ENCODE data around the gene RPS28. TPM values are rescaled to one million over a fixed set of nuclear protein-coding genes. Genes with fewer than 3 reads are reported as not detected.
A peak's percentile ranks its signal among the peaks of the same experiment; 100 is the strongest.
"Not testable (repeated sequence)": the region's sequence is repeated elsewhere in the genome, so short reads cannot be mapped to it uniquely, and the experiment has no call there.

Gene RPS28
- total RNA-seq, 1 donor from 2014 or later: 1,715 TPM

DNA sequence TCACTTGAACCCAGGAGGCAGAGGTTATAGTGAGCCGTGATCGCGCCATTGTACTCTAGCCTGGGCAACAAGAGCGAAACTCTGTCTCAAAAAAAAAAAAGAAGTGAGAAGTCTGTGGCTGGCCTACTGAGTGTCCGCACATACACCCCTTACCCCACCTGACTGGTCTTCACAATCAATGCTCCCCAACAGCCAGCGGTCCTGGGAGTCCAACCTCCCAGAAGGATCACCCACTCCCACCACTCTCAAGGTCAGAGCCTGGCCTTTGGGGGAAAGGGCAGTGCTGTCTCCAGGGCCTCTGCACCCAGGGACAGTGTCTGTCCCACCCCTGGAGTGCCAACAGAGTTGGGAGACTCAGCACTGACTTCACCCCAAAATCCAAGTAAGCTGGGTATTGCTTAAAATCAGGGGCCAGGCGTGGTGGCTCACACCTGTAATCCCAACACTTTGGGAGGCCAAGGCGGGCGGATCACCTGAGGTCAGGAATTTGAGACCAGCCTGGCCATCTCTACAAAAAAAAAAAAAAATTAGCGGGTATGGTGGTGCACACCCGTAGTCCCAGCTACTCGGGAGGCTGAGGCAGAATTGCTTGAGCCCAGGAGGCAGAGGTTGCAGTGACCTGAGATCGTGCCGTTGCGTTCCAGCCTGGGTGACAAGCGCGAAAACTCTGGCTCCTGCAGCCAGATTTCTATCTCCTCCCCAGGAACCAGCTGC lies 10.8 kb upstream of the RPS28 start:
- Mint-ChIP-seq H3K4me1 (ENCODE audit: unreplicated experiment) (peaks cover 13% of the 10 kb centered on the region), H3K27ac (no peak overlapping the region), H3K36me3 (peaks cover 3% of the 10 kb centered on the region), H3K27me3 (peaks cover 3% of the 10 kb centered on the region), H3K9me3 (no peaks in the 10 kb centered on the region), H3K4me3 (no peak overlapping the region)
- DNase-seq (ENCODE audit: extremely low spot score, unreplicated experiment): no peak
- TF ChIP-seq, protein P1, sequence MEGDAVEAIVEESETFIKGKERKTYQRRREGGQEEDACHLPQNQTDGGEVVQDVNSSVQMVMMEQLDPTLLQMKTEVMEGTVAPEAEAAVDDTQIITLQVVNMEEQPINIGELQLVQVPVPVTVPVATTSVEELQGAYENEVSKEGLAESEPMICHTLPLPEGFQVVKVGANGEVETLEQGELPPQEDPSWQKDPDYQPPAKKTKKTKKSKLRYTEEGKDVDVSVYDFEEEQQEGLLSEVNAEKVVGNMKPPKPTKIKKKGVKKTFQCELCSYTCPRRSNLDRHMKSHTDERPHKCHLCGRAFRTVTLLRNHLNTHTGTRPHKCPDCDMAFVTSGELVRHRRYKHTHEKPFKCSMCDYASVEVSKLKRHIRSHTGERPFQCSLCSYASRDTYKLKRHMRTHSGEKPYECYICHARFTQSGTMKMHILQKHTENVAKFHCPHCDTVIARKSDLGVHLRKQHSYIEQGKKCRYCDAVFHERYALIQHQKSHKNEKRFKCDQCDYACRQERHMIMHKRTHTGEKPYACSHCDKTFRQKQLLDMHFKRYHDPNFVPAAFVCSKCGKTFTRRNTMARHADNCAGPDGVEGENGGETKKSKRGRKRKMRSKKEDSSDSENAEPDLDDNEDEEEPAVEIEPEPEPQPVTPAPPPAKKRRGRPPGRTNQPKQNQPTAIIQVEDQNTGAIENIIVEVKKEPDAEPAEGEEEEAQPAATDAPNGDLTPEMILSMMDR (conservative IDR thresholded peaks at IDR 0.05): no peak

DNA sequence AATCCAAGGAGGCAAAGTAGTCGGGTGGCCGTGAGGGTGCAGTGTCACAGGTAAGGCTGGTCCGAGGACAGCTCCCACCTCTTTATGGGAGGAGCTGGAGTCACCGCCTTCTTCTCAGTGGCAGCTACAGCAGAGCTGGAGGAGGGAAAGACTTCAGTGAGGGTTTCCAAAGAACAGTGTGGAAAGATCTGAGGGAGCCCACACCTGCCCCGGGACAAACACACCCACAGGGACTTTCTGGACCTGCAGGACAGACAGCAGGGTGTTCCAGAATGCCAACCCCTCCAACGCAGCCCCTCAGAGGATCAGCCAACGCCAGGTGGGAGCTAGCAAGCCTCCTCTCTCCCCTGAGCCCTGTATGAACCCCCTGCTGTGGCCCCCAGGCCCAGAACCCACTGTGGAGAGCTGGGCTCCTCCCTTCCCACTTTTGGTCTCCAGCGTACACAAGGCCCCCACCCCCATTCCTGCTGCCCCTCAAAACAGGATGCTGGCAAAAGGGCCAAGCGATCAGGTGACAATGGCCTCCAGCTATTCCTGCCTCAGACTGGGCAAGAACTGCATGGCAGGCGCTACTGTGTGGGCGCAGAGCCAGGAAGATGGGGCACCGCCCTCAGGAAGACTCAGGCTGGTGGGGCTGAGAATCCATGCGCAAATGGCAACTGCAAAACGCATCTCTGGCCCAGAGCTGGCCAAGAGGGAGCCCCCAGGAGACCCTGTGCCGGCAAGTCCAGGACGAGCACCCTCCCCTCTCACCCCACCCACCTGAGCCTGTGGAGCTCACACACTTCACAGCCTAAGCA lies 9.6 kb upstream of the RPS28 start:
- TF ChIP-seq, protein P1 (conservative IDR thresholded peaks at IDR 0.05): no peak

DNA sequence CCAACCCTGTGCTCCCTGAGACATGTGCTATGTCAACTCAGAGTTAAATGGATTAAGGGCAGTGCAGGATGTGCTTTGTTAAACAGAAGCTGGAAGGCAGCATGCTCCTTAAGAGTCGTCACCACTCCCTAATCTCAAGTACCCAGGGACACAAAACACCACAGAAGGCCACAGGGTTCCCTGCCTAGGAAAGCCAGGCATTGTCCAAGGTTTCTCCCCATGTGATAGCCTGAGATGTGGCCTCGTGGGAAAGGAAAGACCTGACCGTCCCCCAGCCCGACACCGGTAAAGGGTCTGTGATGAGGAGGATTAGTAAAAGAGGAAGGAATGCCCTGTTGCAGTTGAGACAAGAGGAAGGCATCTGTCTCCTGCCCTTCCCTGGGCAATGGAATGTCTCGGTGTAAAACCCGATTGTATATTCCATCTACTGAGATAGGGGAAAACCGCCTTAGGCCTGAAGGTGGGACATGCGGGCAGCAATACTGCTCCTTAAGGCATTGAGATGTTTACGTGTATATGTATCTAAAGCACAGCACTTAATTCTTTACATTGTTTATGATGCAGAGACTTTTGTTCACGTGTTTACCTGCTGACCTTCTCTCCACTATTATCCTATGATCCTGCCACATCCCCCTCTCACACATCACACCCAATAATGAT lies 6.2 kb upstream of the RPS28 start:
- not testable (repeated sequence) for H3K4me1 Mint-ChIP-seq (ENCODE audit: unreplicated experiment); H3K36me3 Mint-ChIP-seq; DNase-seq (ENCODE audit: extremely low spot score, unreplicated experiment); H3K9me3 Mint-ChIP-seq; H3K27ac Mint-ChIP-seq; H3K27me3 Mint-ChIP-seq; H3K4me3 Mint-ChIP-seq

More for the DNA sequence above, 9.6 kb upstream of the RPS28 start:
- Mint-ChIP-seq H3K4me3 (no peak overlapping the region), H3K9me3 (no peaks in the 10 kb centered on the region), H3K4me1 (ENCODE audit: unreplicated experiment) (peaks cover 13% of the 10 kb centered on the region), H3K27ac (no peak overlapping the region), H3K36me3 (peaks cover 3% of the 10 kb centered on the region), H3K27me3 (peaks cover 3% of the 10 kb centered on the region)
- DNase-seq (ENCODE audit: extremely low spot score, unreplicated experiment): no peak

DNA sequence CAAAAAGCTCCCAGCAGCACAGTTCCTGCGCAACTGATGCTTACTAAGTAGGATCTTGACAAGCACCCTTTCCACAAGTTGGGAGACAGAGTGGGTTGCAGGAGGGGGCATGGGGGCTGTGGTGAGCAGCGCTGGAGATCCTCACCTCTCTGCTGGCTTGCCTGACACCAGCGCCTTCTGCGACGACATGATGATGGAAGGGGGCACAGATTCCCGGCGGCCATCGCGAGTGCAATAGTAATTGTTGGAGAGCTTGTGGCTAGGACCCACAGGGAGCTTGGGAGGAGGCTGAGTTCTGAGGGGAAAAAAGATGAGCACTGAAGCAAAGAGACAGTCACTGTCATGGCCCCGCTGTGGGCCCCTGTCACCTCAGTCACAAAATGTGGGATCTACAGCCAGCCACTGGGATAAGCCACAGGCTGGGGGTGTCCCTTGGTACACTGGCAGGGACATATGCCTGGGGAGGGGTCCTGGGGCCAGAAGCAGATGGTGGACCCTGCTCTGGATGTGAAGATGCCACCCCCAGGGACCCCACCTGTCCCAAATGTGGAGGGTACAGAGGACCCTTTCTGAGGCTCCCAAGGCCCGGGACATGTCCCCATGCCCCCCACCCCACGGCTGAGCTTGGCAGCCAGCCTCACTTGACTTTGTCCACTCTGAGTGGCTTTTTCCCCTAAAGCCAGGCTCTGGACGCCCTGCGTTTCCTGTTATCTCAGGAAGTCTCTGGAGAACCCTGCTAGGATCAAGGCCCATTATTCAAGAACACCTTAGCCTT lies 4.8 kb upstream of the RPS28 start:
- H3K4me1 Mint-ChIP-seq (ENCODE audit: unreplicated experiment): peaks cover 9% of the 10 kb centered on the region
- H3K4me3 Mint-ChIP-seq: no peak overlapping the region
- H3K36me3 Mint-ChIP-seq: no peaks in the 10 kb centered on the region
- H3K9me3 Mint-ChIP-seq: no peaks in the 10 kb centered on the region
- H3K27me3 Mint-ChIP-seq: no peaks in the 10 kb centered on the region
- no peak for DNase-seq (ENCODE audit: extremely low spot score, unreplicated experiment)
- no peak overlapping the region for H3K27ac Mint-ChIP-seq
- TF ChIP-seq, protein P1 (conservative IDR thresholded peaks at IDR 0.05): no peak

DNA sequence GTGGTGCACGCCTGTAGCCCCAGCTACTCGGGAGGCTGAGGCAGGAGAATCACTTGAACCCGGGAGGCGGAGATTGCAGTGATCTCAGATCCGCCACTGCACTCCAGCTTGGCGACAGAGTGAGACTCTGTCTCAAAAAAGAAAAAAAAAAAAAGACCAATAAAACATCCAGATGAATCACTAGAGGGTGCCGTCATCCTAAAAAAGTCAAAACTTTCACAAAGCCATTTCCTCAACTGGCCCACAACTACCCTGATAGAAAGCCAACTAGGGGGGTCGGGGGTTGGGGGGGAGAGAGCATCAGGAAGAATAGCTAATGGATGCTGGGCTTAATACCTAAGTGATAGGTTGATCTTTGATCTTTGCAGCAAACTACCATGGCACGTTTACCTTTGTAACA lies 2.5 kb upstream of the RPS28 start:
- not testable (repeated sequence) for H3K36me3 Mint-ChIP-seq; DNase-seq (ENCODE audit: extremely low spot score, unreplicated experiment); H3K27ac Mint-ChIP-seq; H3K27me3 Mint-ChIP-seq; H3K9me3 Mint-ChIP-seq; H3K4me1 Mint-ChIP-seq (ENCODE audit: unreplicated experiment)
- H3K4me3 Mint-ChIP-seq: peak overlapping the region; percentile 62

DNA sequence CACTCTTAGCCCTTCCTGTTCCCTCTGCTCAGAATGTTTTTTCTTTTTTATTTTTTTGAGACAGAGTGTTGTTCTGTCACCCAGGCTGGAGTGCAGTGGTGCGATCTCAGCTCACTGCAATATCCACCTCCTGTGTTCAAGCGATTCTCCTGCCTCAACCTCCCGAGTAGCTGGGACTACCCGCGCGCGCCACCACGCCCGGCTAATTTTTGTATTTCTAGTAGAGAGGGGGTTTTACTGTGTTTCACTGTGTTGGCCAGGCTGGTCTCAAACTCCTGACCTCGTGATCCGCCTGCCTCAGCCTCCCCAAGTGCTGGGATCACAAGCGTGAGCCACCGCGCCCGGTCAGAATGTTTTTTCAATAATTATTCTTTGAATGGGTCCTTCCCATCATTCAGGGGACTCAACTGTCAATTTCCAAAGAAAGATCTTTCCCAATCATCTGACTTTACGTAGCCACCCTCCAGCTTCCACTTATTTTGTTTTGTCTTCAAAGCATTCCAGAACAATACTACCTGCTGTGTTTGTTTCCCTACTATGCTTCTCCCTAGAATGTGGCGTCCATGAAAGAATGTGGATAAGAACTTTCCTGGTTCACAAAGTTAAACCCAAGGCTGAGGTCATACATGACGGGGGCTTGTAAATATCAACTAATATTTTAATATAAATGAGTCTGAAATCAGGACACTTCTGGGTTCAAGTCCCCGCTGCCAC lies 1.3 kb upstream of the RPS28 start:
- H3K4me3 Mint-ChIP-seq: peak overlapping the region; percentile 99
- no peaks in the 10 kb centered on the region for H3K36me3 Mint-ChIP-seq
- no peaks in the 10 kb centered on the region for H3K9me3 Mint-ChIP-seq
- peak overlapping the region; percentile 99 for H3K27ac Mint-ChIP-seq
- TF ChIP-seq, protein P1 (conservative IDR thresholded peaks at IDR 0.05): no peak
- no peak for DNase-seq (ENCODE audit: extremely low spot score, unreplicated experiment)
- peaks cover 9% of the 10 kb centered on the region for H3K4me1 Mint-ChIP-seq (ENCODE audit: unreplicated experiment)
- H3K27me3 Mint-ChIP-seq: no peaks in the 10 kb centered on the region
